BE2C (cell line): ENCODE results near the gene IQGAP3.
"Not testable (repeated sequence)": the region's sequence is repeated elsewhere in the genome, so short reads cannot be mapped to it uniquely, and the experiment has no call there.

Source experiments
- DNase-seq: peaks from one replicate; pipeline ENCODE4 v3.0.0-alpha.2; 2020
- H3K27me3 ChIP-seq: fragments of 250-450 bp; sonication (Bioruptor Pico); 2 replicates; pipeline ENCODE4 v1.5.1; 2020; ENCODE audit warnings: mild to moderate bottlenecking
- H3K36me3 ChIP-seq: fragments of 250-450 bp; sonication (Bioruptor Pico); 2 replicates; pipeline ENCODE4 v1.5.1; 2020; ENCODE audit warnings: mild to moderate bottlenecking
- H3K4me1 ChIP-seq: fragments of 250-450 bp; sonication (Bioruptor Pico); 2 replicates; pipeline ENCODE4 v1.5.1; 2020
- H3K4me3 ChIP-seq: 2 replicates; pipeline ENCODE4 v1.5.1; 2011; ENCODE audit warnings: low read depth, low read length
- H3K9me3 ChIP-seq: fragments of 250-450 bp; sonication (Bioruptor Pico); 2 replicates; pipeline ENCODE4 v1.5.1; 2020
- TF ChIP-seq, protein P1 (sequence below): IDR thresholded peaks from 2 replicates; pipeline ENCODE4 v1.5.1; 2012; ENCODE audit warnings: mild to moderate bottlenecking, low read depth, low read length

Gene IQGAP3

DNA sequence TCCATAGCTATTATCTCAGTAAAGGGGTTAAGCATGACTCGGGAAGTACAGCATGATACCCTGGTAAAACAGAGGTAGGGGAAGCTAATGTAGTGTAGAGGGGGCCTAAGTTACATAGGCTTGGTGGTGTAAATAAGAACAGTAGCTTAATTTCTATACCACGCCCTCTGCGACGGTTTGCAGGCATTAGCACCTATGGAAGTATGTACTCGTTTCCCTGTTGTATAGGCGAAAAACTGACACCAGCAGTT, 18.7 kb upstream of the IQGAP3 start:
- H3K4me1 ChIP-seq = no peaks in the 10 kb centered on the region
- no peaks in the 10 kb centered on the region for H3K9me3 ChIP-seq
- DNase-seq = no peak
- H3K36me3 ChIP-seq = peaks cover 40% of the 10 kb centered on the region
- no peaks in the 10 kb centered on the region for H3K27me3 ChIP-seq
- TF ChIP-seq, protein P1, sequence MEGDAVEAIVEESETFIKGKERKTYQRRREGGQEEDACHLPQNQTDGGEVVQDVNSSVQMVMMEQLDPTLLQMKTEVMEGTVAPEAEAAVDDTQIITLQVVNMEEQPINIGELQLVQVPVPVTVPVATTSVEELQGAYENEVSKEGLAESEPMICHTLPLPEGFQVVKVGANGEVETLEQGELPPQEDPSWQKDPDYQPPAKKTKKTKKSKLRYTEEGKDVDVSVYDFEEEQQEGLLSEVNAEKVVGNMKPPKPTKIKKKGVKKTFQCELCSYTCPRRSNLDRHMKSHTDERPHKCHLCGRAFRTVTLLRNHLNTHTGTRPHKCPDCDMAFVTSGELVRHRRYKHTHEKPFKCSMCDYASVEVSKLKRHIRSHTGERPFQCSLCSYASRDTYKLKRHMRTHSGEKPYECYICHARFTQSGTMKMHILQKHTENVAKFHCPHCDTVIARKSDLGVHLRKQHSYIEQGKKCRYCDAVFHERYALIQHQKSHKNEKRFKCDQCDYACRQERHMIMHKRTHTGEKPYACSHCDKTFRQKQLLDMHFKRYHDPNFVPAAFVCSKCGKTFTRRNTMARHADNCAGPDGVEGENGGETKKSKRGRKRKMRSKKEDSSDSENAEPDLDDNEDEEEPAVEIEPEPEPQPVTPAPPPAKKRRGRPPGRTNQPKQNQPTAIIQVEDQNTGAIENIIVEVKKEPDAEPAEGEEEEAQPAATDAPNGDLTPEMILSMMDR = no peak
- H3K4me3 ChIP-seq = peak overlapping the region; percentile 88

DNA sequence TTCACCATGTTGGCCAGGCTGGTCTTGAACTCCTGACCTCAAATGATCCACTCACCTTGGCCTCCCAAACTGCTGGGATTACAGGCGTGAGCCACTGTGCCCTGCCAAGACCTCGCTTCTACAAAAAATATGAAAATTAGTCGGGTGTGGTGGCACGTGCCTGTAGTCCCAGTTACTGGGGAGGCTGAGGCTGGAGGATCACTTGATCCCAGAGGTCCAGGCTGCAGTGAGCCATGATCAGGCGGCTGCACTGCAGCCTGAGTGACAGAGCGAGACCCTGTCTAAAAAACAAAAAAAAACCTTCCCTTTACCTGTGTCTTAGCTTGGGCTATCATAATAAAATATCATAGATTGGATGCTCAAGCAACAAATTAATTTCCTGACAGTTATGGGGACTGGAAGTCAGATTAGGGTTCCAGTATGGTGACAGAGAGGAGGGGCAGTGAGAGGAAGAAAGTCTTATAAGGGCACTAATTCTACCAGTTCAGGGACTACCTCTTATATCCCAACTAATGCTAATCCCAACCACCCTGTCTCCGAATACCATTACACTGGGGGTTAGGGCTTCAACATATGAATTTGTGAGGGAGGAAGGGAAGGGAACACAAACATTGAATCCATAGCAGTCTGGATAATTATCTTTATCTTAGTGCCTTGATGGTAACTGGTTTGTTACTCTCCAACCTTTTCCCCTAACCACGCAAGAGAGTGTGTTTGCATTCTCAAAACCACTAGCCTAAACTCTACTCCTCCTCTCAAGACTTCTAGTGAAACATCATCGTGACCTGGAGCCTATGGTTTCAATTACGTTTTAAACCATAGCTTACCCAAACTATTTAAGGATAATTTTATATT, 18.2 kb upstream of the IQGAP3 start:
- peaks cover 34% of the 10 kb centered on the region for H3K36me3 ChIP-seq
- no peak for DNase-seq
- no peaks in the 10 kb centered on the region for H3K27me3 ChIP-seq
- TF ChIP-seq, protein P1 = no peak
- no peaks in the 10 kb centered on the region for H3K4me1 ChIP-seq
- no peaks in the 10 kb centered on the region for H3K9me3 ChIP-seq
- H3K4me3 ChIP-seq = peak overlapping the region; percentile 88

DNA sequence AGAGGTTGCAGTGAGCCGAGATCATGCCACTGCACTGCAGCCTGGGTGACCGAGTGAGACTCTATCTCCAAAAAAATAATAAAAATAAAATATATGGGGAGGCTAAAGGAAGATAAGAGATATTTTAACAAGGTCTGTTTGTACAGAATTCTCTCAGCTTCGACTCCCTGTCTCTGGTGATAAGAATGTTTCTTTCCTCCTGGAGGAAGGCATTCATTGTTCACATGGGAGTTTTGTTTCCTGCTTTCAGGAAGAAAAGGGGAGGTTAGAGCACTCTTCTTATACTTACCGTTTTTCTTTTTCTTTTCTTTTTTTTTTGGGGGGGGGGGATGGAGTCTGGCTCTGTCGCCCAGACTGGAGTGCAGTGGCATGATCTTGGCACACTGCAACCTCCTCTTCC, 17.2 kb upstream of the IQGAP3 start:
- Histone ChIP-seq H3K9me3 (no peaks in the 10 kb centered on the region), H3K27me3 (no peaks in the 10 kb centered on the region), H3K4me3 (no peak overlapping the region), H3K36me3 (peaks cover 24% of the 10 kb centered on the region), H3K4me1 (peaks cover 3% of the 10 kb centered on the region)
- no peak for DNase-seq
- TF ChIP-seq, protein P1 = no peak

DNA sequence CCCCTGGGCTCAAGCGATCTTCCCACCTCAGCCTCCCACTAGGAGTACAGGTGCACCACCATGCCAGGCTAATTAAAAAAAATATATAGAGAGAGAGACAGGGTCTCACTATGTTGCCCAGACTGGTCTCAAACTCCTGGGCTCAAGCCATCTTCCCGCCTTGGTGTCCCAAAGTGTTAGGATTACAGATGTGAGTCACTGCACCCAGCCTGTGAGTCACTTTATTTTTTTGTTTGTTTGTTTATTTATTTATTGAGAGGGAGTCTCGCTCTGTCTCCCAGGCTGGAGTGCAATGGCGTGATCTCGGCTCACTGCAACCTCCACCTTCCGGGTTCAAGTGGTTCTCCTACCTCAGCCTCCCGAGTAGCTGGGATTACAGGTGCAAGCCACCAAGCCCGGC, 15.6 kb upstream of the IQGAP3 start:
- H3K9me3 ChIP-seq, H3K27me3 ChIP-seq, DNase-seq, H3K4me3 ChIP-seq, H3K36me3 ChIP-seq: not testable (repeated sequence)
- H3K4me1 ChIP-seq = peaks cover 16% of the 10 kb centered on the region

DNA sequence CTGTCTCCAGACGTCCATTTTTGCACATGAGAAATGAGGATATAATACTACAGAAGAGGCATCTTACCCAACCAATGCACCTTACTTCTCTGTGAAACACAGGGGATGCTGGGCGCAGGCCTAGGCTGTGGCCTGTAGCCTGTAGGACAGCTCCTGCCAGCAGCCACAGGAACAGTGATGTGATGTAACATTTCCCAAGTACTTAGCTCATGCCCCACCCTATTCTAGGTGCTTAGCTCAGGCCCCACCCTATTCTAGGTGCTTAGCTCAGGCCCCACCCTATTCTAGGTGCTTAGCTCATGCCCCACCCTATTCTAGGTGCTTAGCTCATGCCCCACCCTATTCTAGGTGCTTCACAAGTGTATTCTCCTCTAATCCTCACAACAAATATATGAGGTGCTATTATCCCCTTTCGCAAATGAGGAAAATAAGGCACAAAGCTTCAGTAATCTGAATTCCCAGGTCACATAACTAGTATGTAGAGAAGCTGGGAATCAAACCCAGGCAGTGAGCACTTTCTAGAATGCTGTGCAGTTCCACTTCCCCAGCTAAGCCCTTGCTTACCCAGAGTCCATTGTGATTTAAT, 14.6 kb upstream of the IQGAP3 start:
- TF ChIP-seq, protein P1 = no peak
- DNase-seq = no peak
- Histone ChIP-seq H3K9me3 (no peaks in the 10 kb centered on the region), H3K36me3 (no peaks in the 10 kb centered on the region), H3K4me1 (peaks cover 19% of the 10 kb centered on the region), H3K27me3 (no peaks in the 10 kb centered on the region), H3K4me3 (no peak overlapping the region)

DNA sequence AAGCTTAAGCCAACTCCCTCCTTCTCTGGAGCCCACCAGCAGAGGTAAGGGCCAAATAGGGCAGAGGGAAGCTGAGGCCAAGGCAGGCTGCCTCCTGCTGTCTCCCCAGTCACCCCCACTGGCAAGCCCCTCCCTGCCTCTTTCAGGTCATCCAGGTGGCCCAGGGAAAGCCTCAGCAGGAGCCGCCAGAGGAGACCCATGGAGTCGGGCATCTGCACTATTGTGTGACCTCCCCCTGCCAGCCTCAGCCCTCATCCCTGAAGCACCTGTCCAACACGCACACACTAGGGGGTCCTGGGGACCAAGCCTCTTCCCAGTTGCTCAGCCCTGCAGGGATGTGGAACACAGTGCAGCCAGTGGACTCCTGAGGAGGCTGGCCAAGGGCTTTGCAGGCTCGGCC, 14.0 kb upstream of the IQGAP3 start:
- no peaks in the 10 kb centered on the region for H3K9me3 ChIP-seq
- H3K4me1 ChIP-seq = peaks cover 19% of the 10 kb centered on the region
- TF ChIP-seq, protein P1 = no peak
- H3K36me3 ChIP-seq = no peaks in the 10 kb centered on the region
- no peak overlapping the region for H3K4me3 ChIP-seq
- H3K27me3 ChIP-seq = no peaks in the 10 kb centered on the region
- no peak for DNase-seq
